Erythroblast (primary cell): ENCODE data around the gene FJX1.

ENCODE experiments used
- GATA1 ChIP-seq: IDR thresholded peaks from 2 replicates; pipeline ENCODE4 v1.6.1; 2011; ENCODE audit warnings: low read depth, mild to moderate bottlenecking, control low read depth, low read length, moderate library complexity
- POLR2A ChIP-seq: IDR thresholded peaks from 2 replicates; pipeline ENCODE4 v1.6.1; 2011; ENCODE audit warnings: mild to moderate bottlenecking, low read length

- TF ChIP-seq POLR2A (no peak), GATA1 (no peak)
Measured at GRCh38 chr11:35579557-35580396, 38.5 kb upstream of the FJX1 start.
